Suprapubic skin (tissue), 3 donors: Measurements from ENCODE around the gene TMEM222.

Source experiments
- CTCF ChIP-seq, 2 donors: fragments of 200-600 bp in 1 of 2; fragments of 450-650 bp in 1 of 2; sonication (generic) in 1 of 2; IDR thresholded peaks; one replicate each; pipeline ENCODE4 v1.5.1; 2016 to 2019; ENCODE audit warnings: antibody characterized with exemption in 2 of 2, mild to moderate bottlenecking in 1 of 2, moderate library complexity in 1 of 2
- POLR2AphosphoS5 ChIP-seq, 3 donors: sonication (generic); formaldehyde crosslinking; IDR thresholded peaks; one replicate each; pipeline ENCODE4 v1.6.1; 2017; ENCODE audit warnings: antibody characterized with exemption in 3 of 3

- TF ChIP-seq CTCF (IDR thresholded peaks at IDR 0.05) (no peak), POLR2AphosphoS5 (IDR thresholded peaks at IDR 0.05) (no peak)
These were observed 58.3 kb downstream of the TMEM222 start for GRCh38 chr1:27380224-27380623.
